HPDE6-E6E7 (cell line): ENCODE measurements around the gene FBP1.

Experiments
- DNase-seq: peaks from one replicate; pipeline ENCODE4 v3.0.0; 2011; ENCODE audit warnings: missing footprints; ENCODE audit errors: extremely low spot score

FBP1 gene

GRCh38 chr9:94639061-94639998 lies at the start of gene FBP1:
Gene FBP1, minus strand, starts transcription at chr9:94639518. Its CDS starts 208 bp downstream, at chr9:94639310.
- DNase-seq = no peak

- no peak for DNase-seq
These were observed 48.1 kb upstream of the FBP1 start for GRCh38 chr9:94687451-94687850.

GRCh38 chr9:94685359-94685758 lies 46.0 kb upstream of the FBP1 start:
- DNase-seq = no peak

GRCh38 chr9:94681508-94681907 lies 42.2 kb upstream of the FBP1 start:
- peak; percentile 77 for DNase-seq

- DNase-seq = no peak
These were observed 41.3 kb upstream of the FBP1 start for GRCh38 chr9:94680621-94681020.

GRCh38 chr9:94680020-94680419 lies 40.7 kb upstream of the FBP1 start:
- DNase-seq = no peak

- no peak for DNase-seq
These were observed 40.3 kb upstream of the FBP1 start for GRCh38 chr9:94679587-94679986.

GRCh38 chr9:94677929-94678328 lies 38.6 kb upstream of the FBP1 start:
- DNase-seq = no peak

- DNase-seq = no peak
These were observed 37.3 kb upstream of the FBP1 start for GRCh38 chr9:94676446-94677131.

- DNase-seq = no peak
These were observed 35.9 kb upstream of the FBP1 start for GRCh38 chr9:94675008-94675881.

GRCh38 chr9:94672811-94673487 lies 33.6 kb upstream of the FBP1 start:
- no peak for DNase-seq

GRCh38 chr9:94668928-94669729 lies 29.8 kb upstream of the FBP1 start:
- peak; percentile 49 for DNase-seq

- no peak for DNase-seq
These were observed 29.2 kb upstream of the FBP1 start for GRCh38 chr9:94668418-94668927.

- no peak for DNase-seq
These were observed 27.2 kb upstream of the FBP1 start for GRCh38 chr9:94666364-94667099.

GRCh38 chr9:94665613-94666012 lies 26.3 kb upstream of the FBP1 start:
- no peak for DNase-seq

GRCh38 chr9:94664801-94665200 lies 25.5 kb upstream of the FBP1 start:
- DNase-seq = no peak

- no peak for DNase-seq
These were observed 24.3 kb upstream of the FBP1 start for GRCh38 chr9:94663640-94664039.

GRCh38 chr9:94663140-94663539 lies 23.8 kb upstream of the FBP1 start:
- no peak for DNase-seq

- DNase-seq = no peak
These were observed 17.9 kb upstream of the FBP1 start for GRCh38 chr9:94657021-94657725.
